ENCODE data around the gene FGD2. TPM values are rescaled to one million over a fixed set of nuclear protein-coding genes. Genes with fewer than 3 reads are reported as not detected.

FGD2 gene
- total and polyA plus RNA-seq, 5 donors from 2014 or later: 0.21 to 1.9 (median 0.60) TPM; not detected in 1

DNA sequence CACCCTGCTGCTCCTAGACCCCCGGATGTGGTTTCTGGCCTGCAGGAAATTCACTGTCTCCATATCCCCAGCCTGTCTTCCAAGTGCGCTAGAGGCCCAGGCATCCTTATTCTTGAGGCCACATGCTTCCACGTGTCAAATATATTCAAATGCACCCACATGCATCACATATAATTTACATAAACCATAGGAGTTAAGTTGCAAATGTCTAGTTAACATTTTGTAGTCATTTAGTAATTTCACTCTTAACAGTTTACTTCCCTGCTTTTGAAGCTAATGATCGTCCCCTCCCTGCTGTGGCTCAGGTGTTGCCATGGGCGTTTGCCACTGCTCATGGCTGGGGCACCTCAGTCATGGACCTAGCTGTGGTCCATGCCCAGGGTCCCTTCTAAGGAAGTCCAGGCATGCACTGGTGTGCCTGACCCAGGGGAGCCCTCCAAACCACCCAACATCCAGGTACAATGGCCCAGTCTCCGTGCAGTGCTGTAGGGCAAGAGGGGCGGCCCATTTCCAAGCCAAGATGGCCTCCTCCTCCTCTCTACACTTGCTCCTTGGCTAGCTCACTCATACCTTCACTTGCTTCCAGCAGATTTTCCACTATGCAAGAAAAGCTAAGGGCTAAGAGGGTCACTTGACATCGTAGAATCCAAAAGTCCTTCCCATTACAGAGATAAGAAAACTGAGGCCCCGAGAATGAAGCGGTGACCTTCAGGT, 42.4 kb downstream of the FGD2 start:
- DNase-seq (peak in 2 of 3 donors; percentile 7 to 67), ATAC-seq (ENCODE audit: low read depth in 2 of 2) (no peak)
- no peak overlapping the region for H3K4me3 ChIP-seq (ENCODE audit: low read depth, low read length)
- H3K27ac Mint-ChIP-seq: peak overlapping the region; percentile 93 to 99 (median 97)
- H3K27me3 ChIP-seq (ENCODE audit: control insufficient read depth, insufficient read depth, low read length): no peaks in the 10 kb centered on the region
- peak overlapping the region; percentile 62 to 91 (median 69) for H3K4me3 Mint-ChIP-seq
- H3K4me1 Mint-ChIP-seq: peaks cover 23 to 71% (median 59%) of the 10 kb centered on the region in 4 donors
- no peaks in the 10 kb centered on the region for H3K36me3 Mint-ChIP-seq
- H3K27me3 Mint-ChIP-seq: no peaks in the 10 kb centered on the region
- H3K4me1 ChIP-seq (ENCODE audit: control insufficient read depth, insufficient read depth, low read length, poor library complexity, severe bottlenecking): peaks cover 64% of the 10 kb centered on the region
- H3K27ac ChIP-seq (ENCODE audit: insufficient read depth, low read length, poor library complexity, severe bottlenecking): peak overlapping the region; percentile 85
- H3K36me3 ChIP-seq (ENCODE audit: control insufficient read depth, insufficient read depth, low read length): no peaks in the 10 kb centered on the region
- no peaks in the 10 kb centered on the region for H3K9me3 ChIP-seq (ENCODE audit: control insufficient read depth in 2 of 2, low read length in 2 of 2)
- peaks cover 0 to 3% (median 0%) of the 10 kb centered on the region in 7 donors for H3K9me3 Mint-ChIP-seq

DNA sequence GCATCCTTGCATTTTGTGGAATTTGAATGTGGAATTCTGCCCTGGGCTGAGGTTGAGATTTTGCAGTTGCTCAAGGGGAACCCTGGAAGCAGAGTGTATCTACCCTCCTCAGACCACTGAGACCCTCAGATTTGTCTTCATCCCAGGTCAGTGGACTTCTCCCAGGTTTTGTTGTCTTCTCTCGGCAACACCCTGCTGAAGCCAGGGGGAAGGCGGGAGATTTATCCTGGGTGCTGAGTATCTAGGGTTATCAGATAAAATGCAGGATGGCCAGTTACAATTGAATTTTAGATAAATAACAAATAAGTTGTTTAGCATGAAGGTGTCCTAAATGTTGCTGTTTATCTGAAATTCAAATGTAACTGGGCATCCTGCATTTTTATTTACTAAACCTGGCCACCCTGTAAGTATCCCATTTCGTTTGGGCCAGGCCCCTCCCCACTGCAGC, 43.0 kb downstream of the FGD2 start:
- Mint-ChIP-seq H3K27ac (peak overlapping the region; percentile 93 to 99 (median 97)), H3K4me3 (peak overlapping the region; percentile 83 to 93 (median 87)), H3K9me3 (peaks cover 0 to 3% (median 0%) of the 10 kb centered on the region in 7 donors), H3K4me1 (peaks cover 20 to 73% (median 58%) of the 10 kb centered on the region in 4 donors), H3K36me3 (no peaks in the 10 kb centered on the region), H3K27me3 (no peaks in the 10 kb centered on the region)
- no peak for DNase-seq
- Histone ChIP-seq H3K4me3 (ENCODE audit: low read depth, low read length) (peak overlapping the region; percentile 74), H3K36me3 (ENCODE audit: control insufficient read depth, insufficient read depth, low read length) (no peaks in the 10 kb centered on the region), H3K27ac (ENCODE audit: insufficient read depth, low read length, poor library complexity, severe bottlenecking) (peak overlapping the region; percentile 85), H3K4me1 (ENCODE audit: control insufficient read depth, insufficient read depth, low read length, poor library complexity, severe bottlenecking) (peaks cover 64% of the 10 kb centered on the region), H3K9me3 (ENCODE audit: control insufficient read depth in 2 of 2, low read length in 2 of 2) (no peaks in the 10 kb centered on the region), H3K27me3 (ENCODE audit: control insufficient read depth, insufficient read depth, low read length) (no peaks in the 10 kb centered on the region)
- ATAC-seq (ENCODE audit: low read depth in 2 of 2): no peak

- no peaks in the 10 kb centered on the region for H3K27me3 ChIP-seq (ENCODE audit: control insufficient read depth, insufficient read depth, low read length)
- Mint-ChIP-seq H3K27me3 (no peaks in the 10 kb centered on the region), H3K9me3 (peaks cover 0 to 3% (median 0%) of the 10 kb centered on the region in 7 donors), H3K4me3 (peak overlapping the region; percentile 83 to 93 (median 87)), H3K36me3 (no peaks in the 10 kb centered on the region), H3K4me1 (peaks cover 20 to 73% (median 58%) of the 10 kb centered on the region in 4 donors), H3K27ac (peak overlapping the region; percentile 93 to 99 (median 97))
- H3K36me3 ChIP-seq (ENCODE audit: control insufficient read depth, insufficient read depth, low read length): no peaks in the 10 kb centered on the region
- peak; percentile 66 to 75 for ATAC-seq (ENCODE audit: low read depth in 2 of 2)
- peak overlapping the region; percentile 85 for H3K27ac ChIP-seq (ENCODE audit: insufficient read depth, low read length, poor library complexity, severe bottlenecking)
- peak overlapping the region; percentile 74 for H3K4me3 ChIP-seq (ENCODE audit: low read depth, low read length)
- H3K4me1 ChIP-seq (ENCODE audit: control insufficient read depth, insufficient read depth, low read length, poor library complexity, severe bottlenecking): peaks cover 64% of the 10 kb centered on the region
- DNase-seq: peak; percentile 54 to 95 (median 58)
- no peaks in the 10 kb centered on the region for H3K9me3 ChIP-seq (ENCODE audit: control insufficient read depth in 2 of 2, low read length in 2 of 2)
Measured at GRCh38 chr6:37048851-37049757, 43.6 kb downstream of the FGD2 start.

DNA sequence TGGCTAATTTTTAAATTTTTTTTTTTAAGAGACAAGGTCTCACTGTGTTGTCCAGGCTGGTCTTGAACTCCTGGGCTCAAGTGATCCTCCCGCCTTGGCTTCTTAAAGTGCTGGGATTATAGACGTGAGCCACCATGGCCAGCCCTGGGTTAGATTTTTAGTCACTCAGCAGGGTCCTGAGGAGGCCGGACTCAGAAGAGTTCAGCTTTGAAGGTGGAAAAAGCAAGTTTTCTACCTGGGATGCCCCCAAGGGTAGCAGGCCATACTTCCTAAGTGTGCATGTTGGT, 44.2 kb downstream of the FGD2 start:
- H3K4me1 ChIP-seq (ENCODE audit: control insufficient read depth, insufficient read depth, low read length, poor library complexity, severe bottlenecking): peaks cover 64% of the 10 kb centered on the region
- Mint-ChIP-seq H3K27ac (peak overlapping the region; percentile 93 to 99 (median 97)), H3K9me3 (peaks cover 0 to 3% (median 0%) of the 10 kb centered on the region in 7 donors), H3K4me1 (peaks cover 20 to 73% (median 60%) of the 10 kb centered on the region in 4 donors), H3K4me3 (peak overlapping the region; percentile 83 to 93 (median 87)), H3K36me3 (no peaks in the 10 kb centered on the region), H3K27me3 (no peaks in the 10 kb centered on the region)
- DNase-seq (no peak), ATAC-seq (ENCODE audit: low read depth in 2 of 2) (no peak)
- H3K36me3 ChIP-seq (ENCODE audit: control insufficient read depth, insufficient read depth, low read length): no peaks in the 10 kb centered on the region
- peak overlapping the region; percentile 85 for H3K27ac ChIP-seq (ENCODE audit: insufficient read depth, low read length, poor library complexity, severe bottlenecking)
- peak overlapping the region; percentile 74 for H3K4me3 ChIP-seq (ENCODE audit: low read depth, low read length)
- H3K27me3 ChIP-seq (ENCODE audit: control insufficient read depth, insufficient read depth, low read length): no peaks in the 10 kb centered on the region
- no peaks in the 10 kb centered on the region for H3K9me3 ChIP-seq (ENCODE audit: control insufficient read depth in 2 of 2, low read length in 2 of 2)

GRCh38 chr6:37050045-37050853, 44.8 kb downstream of the FGD2 start:
- Histone ChIP-seq H3K4me3 (ENCODE audit: low read depth, low read length) (peak overlapping the region; percentile 74), H3K9me3 (ENCODE audit: control insufficient read depth in 2 of 2, low read length in 2 of 2) (no peaks in the 10 kb centered on the region), H3K36me3 (ENCODE audit: control insufficient read depth, insufficient read depth, low read length) (no peaks in the 10 kb centered on the region), H3K4me1 (ENCODE audit: control insufficient read depth, insufficient read depth, low read length, poor library complexity, severe bottlenecking) (peaks cover 64% of the 10 kb centered on the region), H3K27me3 (ENCODE audit: control insufficient read depth, insufficient read depth, low read length) (no peaks in the 10 kb centered on the region), H3K27ac (ENCODE audit: insufficient read depth, low read length, poor library complexity, severe bottlenecking) (peak overlapping the region; percentile 85)
- Mint-ChIP-seq H3K9me3 (peaks cover 0 to 3% (median 0%) of the 10 kb centered on the region in 7 donors), H3K36me3 (no peaks in the 10 kb centered on the region), H3K27me3 (no peaks in the 10 kb centered on the region), H3K27ac (peak overlapping the region; percentile 93 to 99 (median 97)), H3K4me1 (peaks cover 20 to 73% (median 61%) of the 10 kb centered on the region in 4 donors), H3K4me3 (peak overlapping the region; percentile 83 to 93 (median 87))
- DNase-seq: peak; percentile 24 to 97 (median 47)
- peak; percentile 38 to 42 for ATAC-seq (ENCODE audit: low read depth in 2 of 2)

DNA sequence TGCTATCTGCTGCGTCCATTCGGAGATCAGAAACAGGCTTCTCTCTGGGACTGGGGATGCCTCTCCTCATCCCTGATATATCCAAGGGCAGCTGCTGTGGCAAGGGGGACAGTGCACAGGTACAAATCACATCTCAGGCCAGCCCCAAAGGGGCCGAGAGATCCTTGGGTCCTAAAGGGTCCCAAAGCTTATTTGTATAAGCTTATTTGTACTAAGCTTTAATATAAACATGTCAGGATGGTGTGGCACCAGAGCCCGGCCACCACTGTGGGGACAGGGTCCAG, 45.3 kb downstream of the FGD2 start:
- DNase-seq (no peak), ATAC-seq (ENCODE audit: low read depth in 2 of 2) (no peak)
- Mint-ChIP-seq H3K9me3 (peaks cover 0 to 3% (median 0%) of the 10 kb centered on the region in 7 donors), H3K4me3 (peak overlapping the region; percentile 83 to 93 (median 87)), H3K36me3 (no peaks in the 10 kb centered on the region), H3K27me3 (no peaks in the 10 kb centered on the region), H3K27ac (peak overlapping the region; percentile 93 to 99 (median 97)), H3K4me1 (peaks cover 20 to 69% (median 56%) of the 10 kb centered on the region in 4 donors)
- Histone ChIP-seq H3K36me3 (ENCODE audit: control insufficient read depth, insufficient read depth, low read length) (no peaks in the 10 kb centered on the region), H3K4me1 (ENCODE audit: control insufficient read depth, insufficient read depth, low read length, poor library complexity, severe bottlenecking) (peaks cover 63% of the 10 kb centered on the region), H3K9me3 (ENCODE audit: control insufficient read depth in 2 of 2, low read length in 2 of 2) (no peaks in the 10 kb centered on the region), H3K27ac (ENCODE audit: insufficient read depth, low read length, poor library complexity, severe bottlenecking) (peak overlapping the region; percentile 85), H3K4me3 (ENCODE audit: low read depth, low read length) (peak overlapping the region; percentile 74), H3K27me3 (ENCODE audit: control insufficient read depth, insufficient read depth, low read length) (no peaks in the 10 kb centered on the region)

Data from CD4-positive, CD25-positive, alpha-beta regulatory T cell (primary cell).